Measurements from ENCODE around the gene TSPAN33.
A peak's percentile ranks its signal among the peaks of the same experiment; 100 is the strongest.

TSPAN33 gene

GRCh38 chr7:129136887-129137642 is 7.4 kb upstream of the TSPAN33 start:
- DNase-seq: no peak

- no peak for DNase-seq
Observed at GRCh38 chr7:129143724-129144094, 798 bp upstream of the TSPAN33 start.

DNA sequence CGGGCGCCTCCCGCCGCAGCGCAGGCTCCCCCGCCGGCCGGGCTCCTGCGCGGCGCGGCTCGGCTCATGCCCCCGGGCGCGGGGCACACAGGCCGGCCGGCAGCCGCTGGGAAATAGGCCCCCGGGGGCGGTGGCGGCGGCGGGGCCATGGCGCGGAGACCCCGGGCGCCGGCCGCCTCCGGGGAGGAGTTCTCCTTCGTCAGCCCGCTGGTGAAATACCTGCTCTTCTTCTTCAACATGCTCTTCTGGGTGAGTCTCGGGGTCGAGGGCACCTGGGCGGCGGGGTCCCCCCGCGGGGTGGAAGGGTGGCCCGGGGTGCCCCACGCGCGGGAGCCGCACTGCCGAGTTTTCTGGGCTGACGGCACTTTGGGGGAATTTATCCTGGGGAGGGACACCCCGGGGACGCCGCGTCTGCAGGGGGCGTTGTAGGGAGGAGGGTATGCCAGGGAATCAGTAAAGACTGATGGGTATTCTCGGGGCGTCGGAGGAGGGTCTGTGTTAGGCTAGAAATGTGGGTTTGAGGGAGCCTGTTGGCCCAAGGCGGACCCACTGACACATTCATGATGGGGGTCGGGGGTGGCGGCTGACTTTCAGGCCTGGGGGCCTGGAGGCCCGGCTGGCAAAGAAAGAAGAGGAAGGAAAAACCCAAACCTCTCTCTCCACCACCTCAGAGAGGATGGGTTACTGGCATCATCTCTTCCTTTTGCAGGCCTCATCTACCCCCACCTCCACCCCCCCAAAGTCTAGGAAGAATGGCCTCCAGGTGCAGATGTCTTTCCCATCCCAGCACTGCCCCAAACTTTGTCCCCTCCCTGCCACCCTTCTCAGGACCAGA is 544 bp downstream of the TSPAN33 start:
- peak in 1 of 2 experiments; percentile 44 for DNase-seq

DNA sequence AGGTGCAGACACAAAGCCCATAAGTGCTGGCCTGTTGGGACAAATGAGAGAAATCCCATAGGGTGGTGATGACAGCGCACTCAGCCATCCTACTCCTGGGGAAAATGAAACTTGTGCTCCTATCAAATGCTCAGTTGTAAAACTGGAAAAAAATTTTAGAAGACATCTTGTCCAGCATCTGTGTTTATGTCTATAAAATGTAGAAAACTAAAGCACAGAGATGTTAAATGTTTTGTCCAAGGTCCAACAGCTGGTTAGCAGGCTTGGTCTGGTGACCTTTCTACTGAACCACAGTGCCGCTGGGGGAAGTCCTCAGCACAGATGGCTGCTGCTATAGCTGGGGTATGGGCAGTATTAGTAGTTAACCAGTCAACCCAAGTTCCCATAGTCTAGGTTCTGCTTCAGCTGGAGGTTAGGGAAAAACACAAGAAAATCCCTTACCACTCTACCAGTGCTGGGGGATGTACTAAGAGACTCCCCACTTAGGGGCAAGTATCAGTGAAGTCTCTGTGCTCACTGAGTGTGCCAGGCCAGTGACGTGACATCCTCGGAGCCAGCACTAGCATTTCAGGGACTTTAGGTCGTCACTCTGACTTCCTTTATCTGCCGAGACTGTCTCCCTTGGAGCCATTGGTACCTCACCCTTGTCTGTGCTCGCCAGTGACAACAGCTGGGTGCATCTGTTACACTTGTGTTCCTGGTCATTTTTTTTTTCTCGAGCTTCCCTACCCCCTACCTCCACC is 1.9 kb downstream of the TSPAN33 start:
- no peak for DNase-seq

DNA sequence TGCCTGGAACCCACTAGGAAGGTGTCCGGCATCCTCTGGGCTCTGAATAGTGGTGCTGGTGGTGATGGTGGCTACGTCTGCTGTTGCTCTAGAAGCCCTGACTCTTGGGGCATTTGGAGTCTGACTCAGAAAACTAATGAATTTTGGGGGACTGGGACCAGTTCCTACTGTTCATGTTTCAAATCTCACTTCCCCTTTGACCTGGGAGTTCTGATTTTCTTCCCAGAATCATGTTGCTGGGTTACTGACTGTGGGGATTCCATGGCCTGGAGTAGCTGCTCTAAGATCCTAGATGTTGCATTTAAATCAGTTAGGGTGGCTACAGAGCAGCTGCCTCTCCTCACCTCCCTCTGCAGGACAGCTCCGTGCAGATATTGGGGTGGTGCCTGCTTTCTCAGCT is 3.2 kb downstream of the TSPAN33 start:
- no peak for DNase-seq

- DNase-seq: no peak
Observed at GRCh38 chr7:129149511-129149910, 5.0 kb downstream of the TSPAN33 start.

DNA sequence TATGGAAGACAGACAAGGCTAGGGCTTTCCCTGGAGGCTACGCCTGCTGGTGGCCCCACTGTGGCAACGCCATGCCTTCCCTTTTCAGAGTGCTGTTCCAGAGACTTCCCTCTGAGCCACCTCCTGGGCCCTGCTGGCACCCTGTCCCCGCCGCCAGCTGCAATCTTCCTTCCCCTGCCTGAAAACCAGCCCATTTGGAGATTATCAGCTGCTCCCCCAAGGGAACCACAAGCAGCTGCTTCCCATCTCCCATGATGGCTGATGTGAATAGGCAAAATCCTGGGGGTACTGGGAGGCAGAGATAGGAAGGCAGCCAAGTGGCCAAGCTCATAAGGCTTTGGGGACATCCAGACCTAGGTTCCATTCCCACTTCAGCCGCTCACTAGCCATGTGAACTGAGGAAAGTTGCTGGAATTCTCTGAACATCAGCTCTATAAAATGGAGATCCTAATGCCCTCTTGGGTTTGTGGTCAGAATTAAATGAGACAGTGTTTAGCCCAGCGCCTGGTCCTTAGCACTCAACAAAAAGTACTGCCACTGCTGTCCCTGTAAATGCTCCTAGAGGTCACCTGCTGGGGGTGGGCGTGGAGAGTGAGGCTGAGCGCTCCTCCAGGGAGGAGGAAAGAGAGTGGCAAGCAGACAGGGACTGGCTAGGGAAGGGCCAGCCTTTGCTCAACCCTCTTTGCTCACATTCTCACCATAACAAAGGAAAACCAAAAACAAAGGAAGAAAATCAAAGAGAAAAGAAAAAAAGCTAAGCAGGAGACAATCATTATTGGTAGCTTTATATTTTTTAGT is 5.9 kb downstream of the TSPAN33 start:
- no peak for DNase-seq

DNA sequence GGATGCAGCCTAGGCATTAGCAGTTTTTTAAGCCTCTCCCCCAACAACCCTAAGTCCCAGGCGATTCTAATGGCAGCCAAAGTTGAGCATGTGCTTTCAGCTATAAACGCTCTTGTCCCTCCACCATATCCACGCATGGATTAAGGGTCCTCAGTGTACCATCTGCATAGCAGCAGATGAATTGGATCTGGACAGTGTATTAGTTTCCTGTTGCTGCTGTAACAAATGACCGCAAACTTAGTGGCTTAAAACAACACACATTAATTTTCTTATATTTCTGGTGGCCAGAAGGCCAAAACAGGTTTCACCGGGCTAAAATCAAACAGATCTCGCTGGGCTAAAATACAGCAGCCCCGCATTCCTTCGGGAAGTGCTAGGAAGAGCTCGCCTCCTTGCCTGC is 13.1 kb downstream of the TSPAN33 start:
- DNase-seq: no peak

DNA sequence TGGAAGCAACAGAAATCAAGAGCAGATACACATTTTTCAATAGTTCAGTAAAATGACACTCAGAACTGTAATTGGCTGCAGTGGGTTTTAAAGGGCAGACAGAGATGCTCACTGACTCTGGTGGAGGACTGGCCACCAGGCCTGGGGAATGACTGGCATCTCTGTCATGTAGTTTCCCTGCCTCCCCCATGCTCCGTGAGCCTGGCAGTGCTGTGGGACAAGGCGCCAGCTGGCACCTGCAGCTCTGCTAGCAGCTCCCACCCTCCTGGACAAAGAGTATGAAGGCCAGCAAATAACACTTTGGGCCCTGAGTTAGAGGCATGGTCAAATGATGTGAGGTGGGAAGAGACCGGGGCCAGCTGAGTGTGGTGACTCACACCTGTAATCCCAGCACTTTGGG is 15.0 kb downstream of the TSPAN33 start:
- DNase-seq: no peak

DNA sequence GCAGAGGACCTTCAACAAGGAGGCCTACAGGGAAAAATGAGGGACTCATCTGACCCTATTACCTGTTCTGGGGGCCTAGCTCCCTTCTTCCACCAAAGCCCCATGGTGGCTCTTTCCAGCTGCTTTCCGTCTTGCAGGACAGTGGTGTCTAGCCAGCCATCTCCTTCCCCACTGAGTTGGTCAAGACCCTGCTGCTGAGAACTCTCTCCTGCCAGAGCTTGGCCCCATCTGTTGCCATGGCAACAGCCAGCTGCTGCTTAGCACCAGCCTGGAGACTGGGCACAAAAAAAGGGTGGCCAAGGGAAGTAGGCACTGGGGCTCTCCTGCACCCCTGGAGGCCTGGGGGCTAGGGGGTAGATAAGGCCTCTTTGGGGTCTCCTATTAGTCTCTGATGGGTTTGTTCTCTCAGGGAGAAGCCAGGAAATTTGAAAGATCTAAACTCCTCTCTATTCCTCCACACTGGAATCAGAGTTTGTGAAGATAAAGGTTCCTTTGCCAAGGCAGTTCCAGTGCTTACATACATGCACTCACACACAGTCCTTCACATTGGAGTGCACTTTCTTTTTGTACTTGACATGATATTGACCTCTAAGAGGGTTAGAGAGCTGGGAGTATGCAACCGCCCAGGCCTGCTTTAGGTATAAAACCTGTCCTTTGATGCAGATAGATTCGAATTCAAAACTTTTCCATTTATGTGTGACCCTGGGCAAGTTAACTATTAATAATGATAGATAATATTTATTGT is 15.8 kb downstream of the TSPAN33 start:
- peak; percentile 34 to 67 for DNase-seq

GRCh38 chr7:129161524-129162225 is 17.2 kb downstream of the TSPAN33 start:
- peak in 1 of 2 experiments; percentile 21 for DNase-seq

DNA sequence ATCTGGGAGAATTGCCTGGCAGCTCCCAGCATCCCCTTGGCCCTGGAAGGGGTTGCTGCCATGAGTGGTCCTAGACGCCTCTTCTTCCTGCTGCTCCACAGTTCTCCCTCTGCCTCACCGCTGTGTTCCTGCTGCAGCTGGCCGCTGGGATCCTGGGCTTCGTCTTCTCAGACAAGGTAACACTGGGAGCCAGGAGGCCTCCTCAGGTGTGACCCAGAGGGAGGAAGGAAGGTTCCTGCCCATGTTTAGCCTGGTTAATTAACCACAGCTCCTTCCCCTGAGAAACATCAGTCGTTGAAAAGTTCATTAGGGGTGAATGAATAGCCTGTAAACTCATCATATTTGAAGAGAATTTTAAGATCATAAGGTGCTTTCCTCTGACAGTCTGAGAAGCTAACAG is 18.2 kb downstream of the TSPAN33 start:
- DNase-seq: no peak

GRCh38 chr7:129163875-129164544 is 19.5 kb downstream of the TSPAN33 start:
- peak in 1 of 2 experiments; percentile 61 for DNase-seq

DNA sequence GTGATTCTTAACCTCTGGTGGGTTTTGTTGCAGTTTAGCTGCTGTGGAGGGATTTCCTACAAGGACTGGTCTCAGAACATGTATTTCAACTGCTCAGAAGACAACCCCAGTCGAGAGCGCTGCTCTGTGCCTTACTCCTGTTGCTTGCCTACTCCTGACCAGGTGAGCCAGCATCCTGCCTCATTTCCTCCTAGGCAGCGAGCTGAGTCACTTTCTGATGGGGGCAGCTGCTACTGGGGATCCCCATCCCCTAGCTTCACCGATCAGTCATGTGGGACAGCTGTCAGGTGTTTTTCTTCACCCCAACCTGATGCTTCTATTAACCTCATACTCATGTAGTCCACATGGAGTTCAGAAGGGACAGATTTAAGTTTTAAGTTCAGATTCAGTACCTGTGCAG is 22.2 kb downstream of the TSPAN33 start:
- no peak for DNase-seq

DNA sequence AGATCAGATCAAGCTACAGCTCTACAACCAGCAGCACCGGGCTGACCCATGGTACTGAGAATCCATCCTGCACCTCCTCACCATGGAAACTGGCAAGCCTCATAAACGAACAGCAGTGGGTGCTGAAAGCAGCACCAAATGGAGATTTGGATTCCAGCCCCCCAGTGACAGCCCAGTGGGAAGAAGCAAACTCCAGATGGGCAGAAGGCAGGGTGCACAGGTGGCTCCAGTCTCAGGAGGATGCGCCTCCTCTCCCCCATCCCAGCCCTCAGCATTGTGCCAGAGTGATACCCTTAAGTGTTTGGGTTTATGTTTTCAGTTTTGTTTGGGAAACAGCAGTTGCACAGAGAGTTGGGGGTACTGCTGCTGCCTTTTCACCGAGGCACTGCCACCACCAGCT is 23.3 kb downstream of the TSPAN33 start:
- no peak for DNase-seq

DNA sequence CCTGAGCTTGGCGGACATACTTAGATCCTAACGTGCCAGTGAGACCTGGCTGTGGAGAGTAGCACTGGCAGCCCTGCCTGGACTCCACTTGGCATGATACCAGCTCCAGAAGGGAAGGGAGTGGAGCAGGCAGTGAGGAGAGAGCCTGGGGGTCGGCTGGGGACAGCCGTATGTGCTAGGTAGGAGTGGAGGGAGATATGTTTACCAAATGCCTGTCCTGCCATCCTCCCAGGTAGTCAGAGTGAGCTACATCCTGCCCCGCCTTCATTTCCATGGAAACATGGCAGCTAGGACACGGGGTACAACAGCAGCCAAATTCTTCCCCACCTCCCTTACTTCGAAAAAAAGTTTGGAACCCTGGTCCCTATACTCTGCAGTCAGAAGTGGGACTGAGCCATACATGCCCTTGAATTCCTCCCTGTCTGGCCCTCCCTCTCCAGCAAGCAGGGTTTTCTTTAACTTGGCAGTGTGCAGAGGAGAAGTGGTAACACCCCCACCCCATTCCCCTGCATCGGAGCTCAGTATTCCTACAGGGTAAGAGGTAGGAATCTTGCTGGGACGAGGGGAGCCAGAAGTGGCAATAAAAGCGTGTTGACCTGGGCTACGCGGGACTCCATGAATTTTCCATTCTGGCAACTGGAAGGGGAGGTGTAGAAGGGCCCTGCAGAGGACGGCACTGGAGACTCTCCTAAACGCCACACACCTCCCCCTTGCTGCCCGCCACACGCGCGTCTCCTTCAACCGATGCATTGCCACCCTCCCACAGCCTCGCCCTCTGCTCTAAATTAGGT is 23.9 kb downstream of the TSPAN33 start:
- DNase-seq: no peak

GRCh38 chr7:129169171-129169671 is 24.7 kb downstream of the TSPAN33 start:
- DNase-seq: no peak

DNA sequence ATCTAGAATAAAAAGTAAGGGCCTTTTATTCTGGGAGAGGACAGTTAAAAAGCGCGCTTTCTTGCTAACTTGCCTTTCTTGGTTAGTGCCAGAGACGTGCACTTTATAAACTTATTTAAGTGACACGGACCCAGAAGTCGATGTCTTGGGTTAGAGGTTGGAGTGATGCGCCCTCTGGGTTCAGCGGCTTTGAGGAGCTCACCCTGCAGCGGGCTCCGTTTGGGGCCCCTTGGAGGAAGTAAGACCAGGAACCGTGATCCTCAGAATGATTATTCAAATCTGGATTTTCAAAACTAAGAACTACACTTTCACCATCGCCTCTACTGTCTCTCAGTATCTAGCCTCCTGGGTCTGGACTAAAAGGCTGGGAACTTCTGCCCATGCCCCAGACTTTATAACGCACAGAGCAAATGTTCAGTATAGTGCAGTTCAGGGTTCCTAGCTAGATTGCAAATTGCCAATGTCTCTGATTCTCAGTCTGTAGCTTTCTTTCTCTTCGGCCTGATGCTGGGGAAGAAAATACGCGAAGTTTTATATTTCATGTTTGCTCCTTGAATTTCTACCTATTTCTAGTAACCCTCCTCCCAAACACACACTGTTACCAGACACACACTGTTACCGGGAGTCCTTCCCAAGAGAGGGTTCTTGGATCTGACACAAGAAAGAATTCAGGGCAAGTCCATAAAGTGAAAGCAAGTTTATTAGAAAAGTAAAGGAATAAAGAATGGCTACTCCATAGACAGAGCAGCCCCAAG is 25.4 kb downstream of the TSPAN33 start:
- no peak for DNase-seq
